ENCODE measurements around the gene MFGE8.
A peak's percentile ranks its signal among the peaks of the same experiment; 100 is the strongest.

MFGE8 gene

GRCh38 chr15:88918738-88919137 lies 5.6 kb upstream of the MFGE8 start:
- DNase-seq, result no peak

DNA sequence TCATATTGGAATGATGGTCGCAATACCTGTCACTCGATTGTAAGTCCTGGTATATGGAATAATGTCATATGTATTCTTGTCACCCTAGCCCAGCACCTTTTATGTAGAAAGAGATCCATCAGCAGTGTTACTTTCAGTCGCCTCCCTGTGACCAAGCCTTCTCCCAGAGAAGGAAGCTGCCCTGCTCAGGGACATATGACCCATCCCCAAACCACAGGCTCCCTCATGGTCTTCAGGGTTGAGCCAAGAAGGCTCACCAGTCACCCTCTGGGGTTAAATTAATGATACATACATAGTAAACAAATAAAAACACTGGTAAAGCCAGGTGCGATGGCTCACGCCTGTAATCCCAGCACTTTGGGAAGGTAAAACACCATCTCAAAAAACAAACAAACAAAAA lies 4.6 kb upstream of the MFGE8 start:
- no peak for DNase-seq

GRCh38 chr15:88915354-88915753 lies 2.2 kb upstream of the MFGE8 start:
- no peak for DNase-seq

DNA sequence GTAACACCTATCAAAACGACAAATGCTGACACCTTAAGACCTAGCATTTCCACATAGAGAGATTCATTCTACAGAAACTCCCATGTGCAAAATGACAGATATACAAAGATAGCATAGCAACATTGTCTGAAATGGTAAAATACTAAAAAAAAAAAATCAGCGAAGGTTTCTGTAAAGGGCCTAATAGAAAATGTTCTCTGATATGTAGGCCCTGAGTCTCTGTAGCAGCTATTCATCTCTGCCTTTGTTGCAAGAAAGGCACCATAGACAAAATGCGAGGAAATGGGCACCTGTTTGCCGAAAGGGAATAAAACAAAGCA lies 631 bp upstream of the MFGE8 start:
- no peak for DNase-seq

DNA sequence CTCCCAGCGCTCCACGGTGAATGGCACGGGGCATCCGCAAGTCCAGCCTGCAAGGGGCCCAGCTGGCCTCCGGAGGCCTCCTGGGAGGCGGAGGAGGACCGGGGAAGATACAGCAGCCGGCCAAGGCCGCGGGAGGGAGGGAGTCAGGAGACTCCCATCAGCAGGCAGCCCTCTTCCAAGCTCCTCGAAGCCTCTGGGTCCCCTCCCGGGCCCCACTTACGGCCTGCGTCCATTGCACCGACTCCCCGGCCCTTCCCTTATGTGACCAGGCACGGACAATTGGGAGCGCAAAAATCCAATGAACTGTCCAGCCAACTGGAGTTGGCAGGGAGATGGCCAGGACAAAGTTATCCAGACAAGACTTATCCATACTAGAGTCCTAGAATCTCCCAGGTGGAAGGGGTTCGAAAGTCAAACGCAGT lies 668 bp downstream of the MFGE8 start:
- no peak for DNase-seq

DNA sequence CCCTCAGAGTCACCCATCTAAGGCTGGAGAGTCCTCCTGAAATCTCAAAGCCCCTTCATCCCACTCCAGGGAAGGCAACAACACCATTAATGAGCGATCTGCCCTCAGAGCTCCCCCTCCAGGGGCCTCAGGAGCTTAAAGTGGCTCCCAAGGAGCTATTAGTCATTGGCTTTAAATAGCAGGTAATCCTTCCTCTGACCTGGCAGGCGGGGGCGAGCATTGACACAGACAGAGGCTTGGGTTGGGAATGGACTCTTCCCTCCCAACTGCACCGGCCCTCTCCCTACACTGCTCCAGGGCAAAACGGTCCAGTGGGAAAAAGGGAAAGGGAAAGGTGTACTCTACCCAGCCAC lies 1.4 kb downstream of the MFGE8 start:
- no peak for DNase-seq

GRCh38 chr15:88909956-88910831 lies 3.0 kb downstream of the MFGE8 start:
- DNase-seq, result no peak

DNA sequence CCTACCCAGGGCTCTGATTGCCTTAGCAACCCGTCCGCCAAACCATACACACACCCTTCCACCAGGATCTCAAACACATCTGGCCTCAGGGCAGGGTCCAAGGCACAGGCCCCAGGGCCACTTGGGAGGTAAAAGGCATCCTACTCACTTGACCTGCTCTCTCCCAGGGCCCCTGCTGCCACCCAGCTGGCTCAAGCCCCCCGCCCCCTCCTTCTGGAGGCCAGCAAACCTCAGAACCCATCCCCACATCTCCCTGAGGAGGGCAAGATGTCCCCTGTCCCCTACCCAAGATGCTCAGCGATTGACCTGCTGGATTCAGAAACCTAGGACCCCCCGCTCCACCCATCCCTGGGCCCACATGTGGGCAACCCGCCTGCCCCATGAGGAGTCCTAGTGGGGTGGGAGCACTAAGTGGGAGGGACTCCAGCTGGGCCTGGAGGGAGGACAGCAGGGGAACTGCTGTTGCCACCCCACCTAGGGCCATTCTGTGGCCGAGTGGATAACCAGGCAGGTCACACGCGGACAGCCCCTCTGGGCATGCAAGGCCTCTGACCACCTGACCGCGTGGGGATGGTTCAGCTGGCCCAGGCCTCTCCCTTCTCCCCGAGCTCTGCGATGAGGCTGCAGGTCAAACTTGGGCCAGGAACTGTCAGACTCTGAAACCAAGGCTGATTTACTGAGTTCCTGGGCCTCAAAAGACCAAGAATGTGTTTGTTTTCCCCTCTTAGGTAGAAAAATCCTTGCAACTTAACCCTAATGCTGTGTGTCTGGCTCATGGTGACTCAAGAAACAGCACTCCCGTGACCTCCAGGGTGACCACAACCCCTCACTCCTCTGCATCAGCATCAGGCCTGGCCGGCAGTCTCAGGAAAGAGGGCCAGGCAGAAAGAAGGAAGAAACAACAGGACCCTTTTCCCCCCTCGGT lies 4.2 kb downstream of the MFGE8 start:
- DNase-seq, result no peak

- no peak for DNase-seq
These were observed 5.1 kb downstream of the MFGE8 start for GRCh38 chr15:88908123-88908522.

- no peak for DNase-seq
These were observed 6.1 kb downstream of the MFGE8 start for GRCh38 chr15:88907111-88907510.

DNA sequence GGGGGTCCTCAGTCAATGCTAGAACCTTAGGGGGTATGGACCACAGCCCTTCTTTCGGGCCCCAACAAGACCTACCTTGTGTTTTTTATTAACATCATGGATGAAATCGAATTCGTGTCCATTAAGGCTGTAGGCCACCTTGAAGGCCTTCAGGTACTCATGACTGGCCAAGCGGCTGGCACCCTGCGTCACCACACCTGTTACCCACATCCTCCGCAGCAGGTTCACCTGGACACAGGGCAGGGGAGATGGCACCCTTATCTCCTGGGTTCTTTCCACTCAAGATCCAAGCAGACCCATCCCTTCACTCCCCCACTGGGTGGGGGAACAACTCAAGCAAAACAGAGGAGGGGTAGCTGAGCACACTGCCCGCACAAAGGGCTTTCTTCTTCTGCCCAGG lies 6.6 kb downstream of the MFGE8 start:
- DNase-seq, result no peak

GRCh38 chr15:88906130-88906529 lies 7.0 kb downstream of the MFGE8 start:
- DNase-seq, result no peak

- DNase-seq, result no peak
These were observed 7.6 kb downstream of the MFGE8 start for GRCh38 chr15:88905576-88905975.

GRCh38 chr15:88904624-88905327 lies 8.4 kb downstream of the MFGE8 start:
- peak; percentile 65 to 76 for DNase-seq

DNA sequence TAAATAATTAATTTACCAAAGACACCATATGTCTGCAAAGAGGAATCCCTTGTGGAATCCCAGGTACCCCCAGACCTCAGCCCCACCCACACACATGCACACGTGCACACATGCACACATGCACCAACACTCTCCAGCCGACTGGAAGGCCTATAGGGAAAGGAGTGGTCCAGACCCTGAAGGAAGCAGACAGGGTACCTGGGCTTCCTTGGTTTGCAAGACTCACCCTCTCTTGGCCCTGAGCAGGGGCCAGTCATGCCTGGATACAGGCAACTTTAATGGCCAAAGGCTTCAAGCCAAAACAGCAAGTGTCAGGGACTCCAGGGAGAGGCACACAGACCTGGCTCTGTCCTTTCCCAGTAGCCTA lies 8.9 kb downstream of the MFGE8 start:
- DNase-seq, result no peak

- DNase-seq, result no peak
These were observed 10.3 kb downstream of the MFGE8 start for GRCh38 chr15:88902846-88903245.

- no peak for DNase-seq
These were observed 10.9 kb downstream of the MFGE8 start for GRCh38 chr15:88902221-88902835.

DNA sequence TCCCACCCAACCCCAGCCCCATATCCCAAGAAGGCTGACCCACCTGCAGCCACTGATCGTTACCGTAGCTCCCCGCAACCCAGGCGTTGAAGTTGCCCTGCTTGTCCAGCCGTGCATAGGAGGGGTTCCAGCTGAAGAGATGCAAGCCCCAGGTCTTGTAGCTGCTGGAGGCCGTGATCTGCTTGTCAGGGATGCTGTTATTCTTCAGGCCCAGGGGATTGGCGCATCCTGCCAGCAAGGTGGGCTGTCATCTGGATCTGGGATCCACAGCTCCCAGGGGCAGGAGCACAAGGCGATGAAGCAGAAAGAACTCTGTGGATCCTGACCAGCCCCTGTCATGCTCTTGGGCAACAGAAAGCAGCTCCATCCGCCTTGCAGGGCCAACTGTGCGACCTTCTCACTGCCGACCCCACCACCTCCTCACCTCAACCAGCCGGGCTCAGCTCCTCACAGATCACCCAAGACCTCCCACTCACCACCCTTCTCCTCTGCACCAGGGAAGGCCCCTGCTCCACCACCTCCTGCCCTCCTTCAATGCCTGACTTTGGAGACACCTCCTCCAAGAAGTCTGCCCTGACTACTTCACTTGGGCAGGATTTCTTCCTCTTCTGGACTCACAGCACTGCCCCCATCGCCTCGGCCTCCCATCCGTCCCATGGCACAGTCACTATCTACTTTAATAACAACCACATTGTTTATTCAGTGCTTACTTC lies 11.5 kb downstream of the MFGE8 start:
- no peak for DNase-seq

DNA sequence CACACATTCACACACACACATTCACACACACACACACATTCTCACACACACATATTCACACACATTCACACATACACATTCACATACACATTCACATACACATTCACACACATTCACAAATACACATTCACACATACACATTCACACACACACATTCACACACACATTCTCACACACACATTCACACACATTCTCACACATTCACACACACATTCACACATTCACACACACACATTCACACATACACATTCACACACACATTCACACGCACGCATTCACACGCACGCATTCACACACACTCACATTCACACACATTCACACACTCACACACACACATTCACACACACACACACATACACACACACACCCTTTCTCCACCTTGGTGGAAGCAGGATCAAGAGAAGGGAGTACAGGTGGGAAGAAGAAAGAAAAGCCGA lies 12.2 kb downstream of the MFGE8 start:
- no peak for DNase-seq

DNA sequence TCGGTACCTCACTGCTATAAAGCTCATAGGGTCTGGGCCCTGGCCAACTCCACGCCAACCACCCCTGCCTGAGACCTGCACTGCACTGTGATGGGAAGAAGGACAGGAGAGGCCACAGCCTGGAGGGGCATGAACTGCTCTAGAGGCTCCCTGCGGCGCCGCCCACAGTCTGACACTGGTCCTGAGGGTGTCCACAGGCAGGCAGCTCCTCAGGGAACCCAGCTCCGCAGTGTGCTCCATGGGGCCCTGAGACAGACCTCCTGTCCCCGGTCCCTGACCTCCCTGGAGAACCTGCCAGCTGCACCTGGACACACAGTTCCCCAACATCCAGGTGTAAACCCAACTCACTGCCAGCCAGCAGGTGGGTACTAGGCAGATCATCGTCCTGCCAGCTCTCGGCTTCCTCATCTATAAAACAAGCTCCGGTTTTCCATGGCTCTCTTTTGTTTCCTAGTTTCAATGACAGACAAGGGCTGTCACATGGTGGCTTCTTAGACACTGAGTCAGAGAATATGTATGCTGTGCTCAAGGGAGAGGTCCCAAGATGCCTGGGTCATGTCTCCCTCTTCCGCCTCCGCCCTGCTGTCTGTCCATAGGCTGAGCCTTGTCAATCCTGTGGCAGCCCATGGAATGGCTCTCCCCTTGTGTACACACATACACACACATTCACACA lies 12.7 kb downstream of the MFGE8 start:
- DNase-seq, result no peak

GRCh38 chr15:88899251-88899650 lies 13.9 kb downstream of the MFGE8 start:
- no peak for DNase-seq

GRCh38 chr15:88898736-88899135 lies 14.4 kb downstream of the MFGE8 start:
- DNase-seq, result no peak
